GM19463 (cell line): Measurements from ENCODE around the gene B3GNT3.

Experiments
- ATAC-seq: cut with Tn5 transposase; IDR thresholded peaks from one replicate; pipeline ENCODE4 v1.9.1; 2021; ENCODE audit warnings: mild to moderate bottlenecking, moderate library complexity; ENCODE audit not compliant: unreplicated experiment

B3GNT3 gene

GRCh38 chr19:17832443-17833208 is 37.7 kb downstream of the B3GNT3 start:
- no peak for ATAC-seq

- ATAC-seq = no peak
These were observed 39.6 kb downstream of the B3GNT3 start for GRCh38 chr19:17834350-17835181.

- no peak for ATAC-seq
These were observed 40.5 kb downstream of the B3GNT3 start for GRCh38 chr19:17835182-17836006.

DNA sequence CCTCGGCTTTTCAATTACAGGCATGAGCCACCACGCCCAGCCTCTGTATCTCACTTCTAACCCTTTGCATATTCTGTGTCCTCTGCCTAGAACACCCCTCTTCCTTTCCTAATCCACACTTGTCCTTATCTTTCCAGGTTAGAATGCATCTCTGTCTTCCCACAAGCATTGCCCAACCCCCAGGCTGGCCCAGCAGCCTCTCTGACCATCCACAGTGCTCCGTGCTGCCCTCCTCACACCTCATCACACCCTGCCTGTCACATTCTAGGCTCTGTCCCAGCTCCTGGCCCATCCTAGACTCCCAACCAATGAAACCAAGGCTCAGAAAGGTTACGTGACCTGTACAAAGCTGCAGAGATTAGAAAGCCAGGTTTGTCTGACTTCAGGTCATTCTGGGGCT is 41.6 kb downstream of the B3GNT3 start:
- ATAC-seq = no peak

- no peak for ATAC-seq
These were observed 43.0 kb downstream of the B3GNT3 start for GRCh38 chr19:17837972-17838371.

DNA sequence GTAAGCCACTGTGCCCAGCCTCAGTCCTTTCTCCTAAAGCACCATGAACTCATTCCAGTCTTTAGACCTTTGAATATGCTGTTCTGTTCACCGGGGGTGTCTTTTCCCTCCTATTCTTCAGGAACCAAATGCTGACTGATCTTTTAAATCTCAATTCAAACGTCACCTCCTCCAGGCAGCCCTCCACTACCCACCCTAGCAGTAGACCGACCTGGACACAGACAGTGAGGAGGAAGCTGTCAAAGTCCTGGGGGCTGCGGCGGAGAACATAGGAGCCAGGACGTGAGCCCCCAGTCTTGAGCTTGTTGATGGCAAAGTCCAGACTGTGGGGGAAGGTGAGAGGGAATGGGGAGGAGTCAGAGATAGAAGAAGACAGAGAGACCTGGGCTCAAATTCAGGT is 45.1 kb downstream of the B3GNT3 start:
- ATAC-seq = no peak

DNA sequence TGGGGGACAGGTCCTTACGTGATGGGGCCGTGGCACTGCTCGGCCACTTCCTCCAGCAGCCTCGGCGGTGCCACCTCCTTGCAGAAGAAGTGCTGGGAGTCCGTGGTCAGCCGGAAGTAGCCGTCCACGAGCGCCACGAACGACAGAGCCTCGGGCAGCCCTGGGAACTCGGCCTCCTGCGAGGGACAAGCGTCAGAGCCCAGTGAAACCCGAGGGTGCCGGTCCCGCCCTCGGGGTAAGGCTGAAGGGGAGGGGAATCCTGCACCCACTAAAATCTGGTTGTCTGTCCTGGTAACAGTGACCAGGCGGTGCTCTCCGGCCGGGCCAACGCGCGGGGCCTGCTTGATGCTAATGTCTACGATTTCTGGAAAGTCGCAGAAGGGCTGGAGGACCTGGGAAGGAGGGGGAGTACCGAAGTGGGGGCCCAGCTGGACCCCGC is 46.5 kb downstream of the B3GNT3 start:
- ATAC-seq = no peak

- no peak for ATAC-seq
These were observed 47.1 kb downstream of the B3GNT3 start for GRCh38 chr19:17841810-17842662.

DNA sequence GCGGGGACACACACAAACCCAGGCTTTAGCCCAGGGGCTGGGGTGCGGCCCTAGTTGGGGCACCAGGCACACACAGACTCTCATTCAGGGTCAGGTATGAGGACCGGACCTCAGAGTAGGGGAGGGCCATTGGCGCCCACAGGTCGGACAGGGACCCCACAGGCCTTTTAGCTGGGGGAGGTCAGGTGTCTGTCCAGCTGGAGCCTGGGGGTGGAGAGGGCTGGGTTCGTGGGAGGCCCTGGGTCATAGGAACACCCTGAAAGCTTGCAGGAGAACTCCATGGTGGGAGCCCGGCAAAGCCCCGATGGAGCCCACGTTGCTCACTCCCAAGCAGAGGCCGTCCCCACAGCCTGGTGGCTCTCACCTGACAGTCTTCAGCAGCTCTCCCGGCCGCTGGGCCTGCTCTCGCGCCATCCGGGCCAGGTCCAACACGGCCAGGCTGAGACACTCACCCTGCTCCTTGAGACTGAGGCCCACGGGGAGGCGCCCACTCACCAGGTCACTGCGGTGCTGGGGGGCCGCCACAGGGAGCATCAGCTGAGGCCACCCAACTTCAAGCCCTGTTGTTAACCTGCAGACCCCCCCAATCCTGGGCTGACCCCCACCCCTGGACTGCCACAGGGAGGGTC is 47.8 kb downstream of the B3GNT3 start:
- ATAC-seq = no peak

DNA sequence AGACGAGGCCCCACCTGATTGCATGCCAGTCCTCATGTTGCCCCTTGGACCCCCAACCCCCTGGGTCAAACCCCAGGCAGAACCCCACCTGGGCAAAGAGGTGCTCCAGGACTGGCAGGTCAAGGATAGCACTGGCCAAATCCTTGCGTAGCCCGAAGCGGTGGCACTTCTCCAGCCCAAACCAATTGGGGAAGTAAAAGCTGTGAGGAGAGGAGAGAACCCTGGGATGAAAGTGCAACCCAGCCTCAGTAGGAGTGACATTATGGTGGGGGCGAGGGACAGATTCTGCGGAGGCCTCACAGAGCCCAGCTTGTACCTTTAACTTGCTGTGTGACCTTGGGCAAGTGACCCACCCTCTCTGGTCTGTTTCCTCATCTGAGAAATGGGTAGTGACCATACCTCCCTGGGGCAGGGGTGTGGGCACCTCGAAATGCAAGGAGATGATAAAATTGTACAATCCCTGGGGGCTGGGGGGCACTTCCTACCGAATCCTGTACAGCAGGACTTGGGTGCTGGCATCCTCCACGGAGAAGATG is 48.4 kb downstream of the B3GNT3 start:
- no peak for ATAC-seq

- ATAC-seq = no peak
These were observed 49.1 kb downstream of the B3GNT3 start for GRCh38 chr19:17843908-17844490.

DNA sequence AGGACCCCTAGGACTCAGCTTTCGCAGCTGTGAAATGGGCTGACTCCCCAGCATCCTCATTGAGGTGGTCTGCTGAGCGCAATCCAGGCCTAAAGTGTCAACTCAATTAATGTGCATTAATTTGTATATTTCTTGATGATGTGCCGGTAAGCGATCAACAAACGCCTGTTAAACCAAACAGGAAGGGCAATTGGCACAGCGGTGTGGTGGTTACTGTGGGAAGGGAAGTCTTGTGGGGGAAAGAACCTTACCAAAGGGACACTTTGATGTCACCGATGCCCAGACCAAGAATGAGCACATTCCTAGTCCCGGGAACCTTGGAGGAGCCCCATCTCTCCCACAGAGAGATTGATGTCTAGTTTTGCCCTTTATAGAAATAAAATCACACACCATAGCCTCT is 51.2 kb downstream of the B3GNT3 start:
- no peak for ATAC-seq

GRCh38 chr19:17847538-17848366 is 52.8 kb downstream of the B3GNT3 start, which contains the start of gene JAK3:
TSS of gene JAK3 (minus strand) at chr19:17847982. CDS start at chr19:17844417, 3,565 bp downstream.
- peak; percentile 68 for ATAC-seq

DNA sequence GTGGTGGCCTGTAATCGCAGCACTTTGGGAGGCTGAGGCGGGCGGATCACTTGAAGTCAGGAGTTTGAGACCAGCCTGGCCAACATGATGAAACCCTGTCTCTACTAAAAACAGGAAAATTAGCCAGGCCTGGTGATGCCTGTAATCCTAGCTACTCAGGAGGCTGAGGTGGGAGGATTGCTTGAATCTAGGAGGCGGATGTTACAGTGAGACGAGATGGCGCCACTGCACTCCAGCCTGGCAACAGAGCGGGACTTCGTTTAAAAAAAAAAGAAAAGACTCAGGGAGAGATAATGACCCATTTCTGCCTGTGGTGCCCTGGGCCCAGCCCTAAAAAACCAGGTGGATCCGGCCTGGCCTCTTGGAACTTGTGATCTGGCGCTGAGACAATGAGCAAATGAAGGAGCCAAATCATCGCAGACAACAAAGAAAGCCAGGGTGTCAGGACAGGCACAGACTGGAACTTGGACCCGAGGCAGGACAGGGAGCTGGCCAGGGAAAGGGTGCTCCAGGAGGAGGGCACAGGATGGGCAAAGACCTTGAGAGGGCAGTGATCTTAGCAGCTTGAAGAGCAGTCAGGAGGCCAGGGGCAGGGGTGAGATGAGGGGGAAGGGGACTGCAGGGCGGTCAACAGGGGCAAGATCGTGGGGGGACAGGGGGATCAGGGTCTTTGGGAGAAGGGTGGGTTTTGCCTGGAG is 53.8 kb downstream of the B3GNT3 start:
- no peak for ATAC-seq

GRCh38 chr19:17854061-17854460 is 59.1 kb downstream of the B3GNT3 start:
- no peak for ATAC-seq

GRCh38 chr19:17855280-17856152 is 60.6 kb downstream of the B3GNT3 start:
- no peak for ATAC-seq
